Measurements from ENCODE around the gene CCL4.
"Not testable (repeated sequence)": the region's sequence is repeated elsewhere in the genome, so short reads cannot be mapped to it uniquely, and the experiment has no call there.

The CCL4 gene

DNA sequence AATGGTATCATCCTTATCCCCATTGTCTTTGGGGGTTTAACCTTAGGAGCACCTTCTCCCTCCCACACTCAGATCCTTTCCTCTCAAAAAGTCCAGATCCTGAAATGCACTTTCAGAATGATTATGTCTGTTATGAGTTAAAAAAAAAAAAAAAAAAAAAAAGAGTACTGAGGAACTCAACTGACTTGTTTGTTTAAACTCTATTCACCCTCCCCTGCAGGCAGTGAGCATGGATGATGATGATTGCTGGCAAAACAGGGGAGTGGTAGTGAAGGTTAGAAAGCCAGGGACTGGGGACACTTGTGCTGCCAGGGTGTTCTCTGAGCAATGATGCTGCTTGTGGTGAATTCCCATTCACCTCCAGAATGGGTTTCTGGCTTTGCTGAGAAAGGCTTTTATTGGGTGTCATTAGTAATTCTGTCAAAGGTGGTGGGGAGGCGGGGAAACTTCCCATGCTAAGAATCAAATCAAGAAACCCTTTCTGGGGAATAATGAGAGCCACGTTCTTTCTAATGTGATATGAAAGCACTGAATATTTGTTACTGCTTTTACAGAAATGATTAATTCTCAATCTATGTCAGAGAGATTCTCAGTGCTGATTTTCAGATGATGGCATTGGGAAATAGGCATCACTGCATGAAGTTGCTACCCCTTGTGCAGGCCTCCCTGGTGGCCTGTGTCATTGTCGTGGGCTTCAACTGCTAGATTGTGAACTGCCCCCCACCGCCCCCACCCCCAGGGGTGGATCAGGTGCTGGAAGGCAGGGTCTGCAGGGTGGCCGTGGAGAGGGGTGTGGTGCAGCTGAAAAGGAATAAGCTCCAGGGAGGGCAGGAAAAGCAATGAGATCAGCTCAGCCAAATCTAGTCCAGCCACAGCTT, 14.1 kb downstream of the CCL4 start:
- DNase-seq (ENCODE audit: low read depth) = no peak

DNA sequence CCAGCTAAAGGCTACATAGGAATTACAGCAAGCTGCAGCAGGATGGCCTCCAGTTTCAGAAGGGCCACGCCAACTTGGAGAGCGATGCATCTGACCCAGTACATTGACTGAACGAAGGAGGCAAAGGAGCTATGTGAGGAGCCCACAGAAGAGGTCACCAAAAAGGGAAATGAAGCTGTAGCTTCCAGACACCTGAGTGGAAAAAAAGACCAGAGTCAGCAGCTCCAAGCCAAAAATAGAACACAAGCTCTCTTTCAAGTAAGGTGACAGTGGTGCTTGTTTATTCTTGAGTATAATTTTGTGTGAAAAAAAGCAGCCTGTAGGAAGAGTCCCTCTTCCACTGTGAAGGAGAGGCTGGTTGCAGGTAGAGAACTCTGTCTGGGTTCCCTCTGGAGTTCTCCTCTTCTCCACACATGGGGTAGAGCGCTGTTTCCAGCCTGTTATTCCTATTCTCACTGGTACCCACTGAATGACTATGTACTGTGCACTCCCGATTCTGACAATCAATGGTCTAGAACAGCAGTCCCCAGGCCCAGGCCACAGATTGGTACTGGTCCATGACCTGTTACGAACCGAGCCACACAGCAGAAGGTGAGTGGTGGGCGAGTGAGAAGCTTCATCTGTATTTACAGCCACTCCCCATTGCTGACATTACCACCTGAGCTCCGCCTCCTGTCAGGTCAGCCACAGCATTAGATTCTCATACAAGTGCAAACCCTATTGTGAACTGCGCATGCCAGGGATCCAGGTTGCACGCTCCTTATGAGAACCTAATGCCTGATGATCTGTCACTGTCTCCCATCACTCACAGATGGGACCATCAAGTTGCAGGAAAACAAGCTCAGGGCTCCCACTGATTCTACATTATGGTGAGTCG, 15.1 kb downstream of the CCL4 start:
- DNase-seq (ENCODE audit: low read depth) = no peak

GRCh38 chr17:36120221-36120620, 16.6 kb downstream of the CCL4 start:
- no peak for DNase-seq (ENCODE audit: low read depth)

DNA sequence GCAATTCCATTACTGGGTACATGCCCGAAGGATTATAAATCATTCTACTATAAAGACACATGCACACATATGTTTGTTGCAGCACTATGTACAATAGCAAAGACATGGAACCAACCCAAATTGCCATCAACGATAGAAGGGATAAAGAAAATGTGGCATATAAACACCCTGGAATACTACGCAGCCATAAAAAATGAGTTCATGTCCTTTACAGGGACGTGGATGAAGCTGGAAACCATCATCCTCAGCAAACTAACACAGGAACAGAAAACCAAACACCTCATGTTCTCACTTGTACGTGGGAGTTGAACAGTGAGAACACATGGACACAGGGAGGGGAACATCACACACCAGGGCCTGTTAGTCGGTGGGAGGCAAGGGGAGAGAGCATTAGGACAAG, 17.5 kb downstream of the CCL4 start:
- DNase-seq (ENCODE audit: low read depth) = not testable (repeated sequence)

DNA sequence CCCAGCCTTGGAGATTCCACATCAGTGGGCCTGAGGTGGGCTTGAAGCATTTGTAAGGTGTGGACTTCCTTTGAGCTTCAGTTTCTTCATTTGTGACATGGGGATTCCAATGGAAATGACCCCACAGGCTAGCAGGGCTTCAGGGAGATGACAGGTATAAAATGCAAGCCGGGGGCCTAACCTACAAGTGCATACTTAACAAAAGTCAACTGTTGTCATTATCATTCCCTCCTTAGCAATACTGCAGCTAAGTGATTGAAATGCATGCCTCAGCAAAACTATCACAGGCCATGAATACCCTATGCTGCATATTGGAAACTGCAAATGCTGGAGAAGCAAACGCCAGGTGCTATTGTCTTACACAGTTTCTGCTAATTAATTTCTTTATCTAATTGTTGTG, 19.8 kb downstream of the CCL4 start:
- DNase-seq (ENCODE audit: low read depth) = no peak

GRCh38 chr17:36124879-36125824, 21.5 kb downstream of the CCL4 start:
- DNase-seq (ENCODE audit: low read depth) = no peak

DNA sequence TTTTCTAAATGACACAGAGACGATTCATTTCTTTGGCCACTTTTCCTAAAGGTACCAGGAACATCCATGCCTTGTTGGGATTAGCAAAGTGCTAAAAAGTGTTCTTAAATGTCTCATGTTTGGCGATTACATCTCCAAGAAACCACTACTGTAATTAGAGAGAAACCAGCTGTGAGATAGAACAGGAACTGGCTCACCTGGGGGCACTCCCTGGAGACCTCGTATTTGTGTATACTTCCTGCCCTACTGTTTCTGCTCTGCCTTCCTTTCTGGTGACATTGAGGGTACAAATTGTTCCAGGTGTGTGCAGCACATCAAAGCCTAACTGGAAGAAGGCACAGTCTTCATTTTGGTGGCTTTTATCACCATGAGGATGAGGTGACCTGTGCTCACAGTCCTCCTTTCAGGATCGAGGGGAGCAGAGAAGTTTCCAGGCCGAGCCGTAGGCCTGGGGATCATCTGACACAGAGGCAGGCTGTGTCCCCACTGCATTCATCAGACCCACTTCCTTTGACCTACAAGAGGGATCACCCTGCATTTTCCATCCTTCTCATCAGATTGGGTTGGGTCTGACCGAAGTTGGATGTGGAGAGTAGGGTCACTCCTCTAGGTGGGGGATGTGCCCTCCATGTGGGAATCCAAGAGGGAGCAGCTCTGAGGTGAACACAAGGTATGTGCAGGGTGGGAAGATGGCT, 23.7 kb downstream of the CCL4 start:
- no peak for DNase-seq (ENCODE audit: low read depth)

- no peak for DNase-seq (ENCODE audit: low read depth)
Observed at GRCh38 chr17:36127911-36128310, 24.3 kb downstream of the CCL4 start.

GRCh38 chr17:36128411-36128978, 24.9 kb downstream of the CCL4 start:
- DNase-seq (ENCODE audit: low read depth) = no peak

GRCh38 chr17:36129616-36130015, 26.0 kb downstream of the CCL4 start:
- DNase-seq (ENCODE audit: low read depth) = no peak

- DNase-seq (ENCODE audit: low read depth) = no peak
Observed at GRCh38 chr17:36130346-36130745, 26.7 kb downstream of the CCL4 start.

DNA sequence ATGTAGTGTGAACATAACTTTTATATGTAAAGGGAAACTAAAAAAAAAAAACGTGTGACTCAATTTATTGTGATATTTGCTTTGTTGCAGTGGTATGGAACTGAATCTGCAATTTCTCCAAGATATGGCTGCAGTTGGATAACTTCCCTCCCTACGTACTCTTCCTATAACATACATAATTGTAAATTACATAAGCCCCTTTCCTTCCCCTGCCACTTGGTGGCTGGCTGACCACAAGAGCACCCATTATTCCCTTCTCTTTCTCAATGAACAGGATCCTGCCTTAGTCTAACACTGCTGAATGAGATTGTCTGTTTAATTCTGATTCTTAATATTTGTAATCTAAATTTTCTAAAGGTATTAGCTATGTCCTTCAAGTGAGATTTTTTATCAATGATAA, 27.8 kb downstream of the CCL4 start:
- DNase-seq (ENCODE audit: low read depth) = no peak

GRCh38 chr17:36131931-36132330, 28.3 kb downstream of the CCL4 start:
- no peak for DNase-seq (ENCODE audit: low read depth)

- no peak for DNase-seq (ENCODE audit: low read depth)
Observed at GRCh38 chr17:36132421-36132831, 28.8 kb downstream of the CCL4 start.

DNA sequence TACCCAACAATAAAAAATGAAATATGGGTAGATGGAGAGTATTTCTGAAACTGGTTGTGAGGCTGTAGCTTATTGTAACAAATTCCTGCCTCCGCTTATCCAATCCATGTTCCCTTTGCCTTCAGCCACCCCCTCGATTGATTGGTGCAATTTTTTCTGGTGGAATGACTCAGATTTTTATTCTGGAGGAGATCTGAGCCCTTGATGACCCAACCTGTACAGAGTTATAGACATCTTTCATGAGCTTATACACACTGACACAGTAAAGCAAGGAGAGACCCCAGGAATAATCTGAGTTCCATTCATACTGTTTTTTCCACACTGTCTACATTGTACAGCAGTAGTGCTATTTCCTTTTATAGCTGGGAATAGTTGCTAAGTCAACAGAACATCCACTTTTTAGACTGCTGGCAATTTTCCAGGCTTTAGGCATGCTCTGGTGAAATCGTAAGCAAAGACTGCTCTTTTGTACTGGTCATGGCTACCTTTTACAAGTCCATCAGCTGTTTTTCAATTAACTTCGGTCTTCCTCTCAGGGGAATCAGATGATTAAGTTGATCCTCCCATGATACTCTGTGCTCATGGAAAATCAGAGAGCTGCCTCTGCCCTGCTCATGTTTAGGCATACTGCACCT, 30.1 kb downstream of the CCL4 start:
- no peak for DNase-seq (ENCODE audit: low read depth)

DNA sequence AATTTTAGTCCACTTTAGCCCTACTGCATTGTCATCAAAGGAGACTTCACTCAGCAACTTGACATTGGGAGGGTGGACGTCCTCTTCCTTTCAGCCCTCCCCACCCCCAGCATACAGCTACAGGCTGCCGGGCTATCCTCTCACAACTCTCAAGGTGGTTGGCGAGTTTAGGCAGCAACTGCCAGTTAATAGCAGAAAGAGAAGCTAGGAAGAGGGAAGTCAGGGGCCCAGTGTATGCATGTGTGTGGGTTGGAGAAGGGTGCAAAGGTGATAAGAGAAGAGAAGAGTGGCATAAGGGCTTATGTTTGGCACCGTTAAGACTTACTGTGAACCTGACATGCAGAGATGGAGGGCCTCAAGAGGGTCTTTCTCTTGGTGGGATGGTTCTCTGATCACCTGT, 31.8 kb downstream of the CCL4 start:
- no peak for DNase-seq (ENCODE audit: low read depth)

DNA sequence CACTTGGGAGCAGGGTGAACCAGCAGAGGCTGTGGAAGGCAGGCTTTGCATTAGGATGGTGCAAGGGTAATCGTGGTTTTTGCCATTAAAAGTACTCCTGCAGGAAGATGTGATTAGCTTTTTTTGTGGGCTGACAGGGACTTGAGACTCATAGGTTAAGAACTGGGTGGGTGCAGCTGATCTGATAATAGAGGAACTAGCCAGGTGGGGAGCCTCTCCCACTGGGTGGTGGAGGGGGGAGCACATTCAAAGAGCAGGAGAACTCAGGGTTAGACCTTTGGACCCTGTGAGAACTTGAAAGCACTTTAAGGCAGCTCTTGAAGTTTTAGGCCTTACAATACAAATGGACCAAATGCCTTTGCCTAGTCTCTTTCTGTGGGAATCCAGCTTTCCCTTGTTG, 32.4 kb downstream of the CCL4 start:
- no peak for DNase-seq (ENCODE audit: low read depth)

- DNase-seq (ENCODE audit: low read depth) = no peak
Observed at GRCh38 chr17:36136439-36136838, 32.8 kb downstream of the CCL4 start.

DNA sequence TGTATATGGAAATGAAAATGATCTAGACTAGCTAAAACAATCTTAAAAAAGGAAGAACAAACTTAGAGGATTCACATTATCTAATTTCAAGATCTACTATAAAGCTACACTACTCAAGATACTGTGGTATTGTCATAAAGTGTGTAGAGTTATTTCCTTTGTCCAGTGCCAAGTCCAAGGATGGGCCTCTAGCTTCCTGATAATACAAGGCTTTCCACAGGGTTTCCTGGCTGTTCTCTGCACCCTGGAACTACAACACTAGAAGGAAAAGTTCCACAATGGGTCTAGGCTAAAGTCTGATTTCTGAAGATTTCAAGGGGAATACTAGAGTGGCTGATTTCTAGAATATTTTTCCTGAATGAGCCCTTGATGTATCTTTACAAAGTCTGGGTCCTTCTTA, 38.6 kb downstream of the CCL4 start:
- DNase-seq (ENCODE audit: low read depth) = no peak

- no peak for DNase-seq (ENCODE audit: low read depth)
Observed at GRCh38 chr17:36142806-36143205, 39.2 kb downstream of the CCL4 start.
